HFFc6 (cell line): ENCODE measurements around the gene TMTC3. TPM values are rescaled to one million over a fixed set of nuclear protein-coding genes. Genes with fewer than 3 reads are reported as not detected.

Source experiments
- DNase-seq: peaks from one replicate; pipeline ENCODE4 v3.0.0-alpha.2; 2018
- H3K27ac Mint-ChIP-seq: 2 replicates; pipeline ENCODE4 v1.8.0; 2020; ENCODE audit warnings: mild to moderate bottlenecking, mixed read lengths
- H3K27me3 Mint-ChIP-seq: 2 replicates; pipeline ENCODE4 v1.8.0; 2021; ENCODE audit warnings: mild to moderate bottlenecking, moderate library complexity, mixed read lengths; ENCODE audit not compliant: insufficient read depth
- H3K36me3 Mint-ChIP-seq: 2 replicates; pipeline ENCODE4 v1.8.0; 2021; ENCODE audit warnings: low read depth, mixed read lengths
- H3K4me1 Mint-ChIP-seq: 2 replicates; pipeline ENCODE4 v1.8.0; 2020; ENCODE audit warnings: low read depth, mixed read lengths
- H3K4me3 Mint-ChIP-seq: 2 replicates; pipeline ENCODE4 v1.8.0; 2020; ENCODE audit warnings: mild to moderate bottlenecking, moderate library complexity, mixed read lengths
- H3K9me3 Mint-ChIP-seq: 2 replicates; pipeline ENCODE4 v1.8.0; 2020; ENCODE audit warnings: mild to moderate bottlenecking, mixed read lengths
- total RNA-seq, 6 experiments: library from RNA; stranded (reverse); fragmentation: NEBNext Ultra II Directional; extraction: Animal tissue kit (Norgen Biotek cat#: 25700); gene quantifications; 2 replicates in 1 of 6; 3 replicates in 5 of 6; pipeline ENCODE4 v1.2.3, GENCODE V29; 2021
- TF ChIP-seq, protein P1 (sequence below): fragments of 200-600 bp; sonication (generic); IDR thresholded peaks from 2 replicates; pipeline ENCODE4 v1.5.0; 2021; ENCODE audit warnings: antibody characterized with exemption, mild to moderate bottlenecking

The TMTC3 gene
- total RNA-seq, 6 experiments from 2014 or later = 41.3 to 48.9 (median 46.3) TPM

DNA sequence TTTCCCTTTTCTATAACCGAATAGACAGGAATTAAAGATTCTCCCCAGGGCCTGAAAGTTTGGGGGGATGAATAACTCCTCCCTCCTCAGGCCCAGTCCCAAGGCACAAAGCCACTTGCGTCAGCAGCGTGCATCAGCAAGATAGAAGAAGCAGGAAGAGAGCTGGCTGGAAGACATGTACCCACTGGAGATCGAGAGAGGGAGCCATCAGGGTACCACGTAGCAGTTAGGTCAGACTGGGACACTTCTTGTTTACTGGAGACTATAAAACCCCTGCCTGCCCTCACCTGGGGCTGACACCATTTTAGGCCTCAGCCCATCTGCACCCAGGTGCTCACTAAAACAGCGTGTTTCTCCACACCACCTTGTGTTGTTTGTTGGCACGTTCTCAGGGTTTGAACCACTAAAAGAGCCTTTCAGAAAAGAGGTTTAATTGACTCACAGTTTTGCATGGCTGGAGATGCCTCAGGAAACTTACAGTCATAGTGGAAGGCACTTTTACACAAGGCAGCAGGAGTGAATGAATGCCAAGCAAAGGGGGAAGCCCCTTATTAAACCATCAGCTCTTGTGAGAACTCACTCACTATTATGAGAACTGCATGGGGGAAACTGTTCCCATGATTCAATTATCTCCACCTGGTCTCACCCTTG is 93.2 kb downstream of the TMTC3 start:
- Mint-ChIP-seq H3K4me1 (peaks cover 21% of the 10 kb centered on the region), H3K27me3 (peaks cover 2% of the 10 kb centered on the region; the same call in 1 of the 2 replicates), H3K36me3 (peaks cover 7% of the 10 kb centered on the region), H3K9me3 (peaks cover 5% of the 10 kb centered on the region; the same call in 1 of the 2 replicates), H3K4me3 (no peak overlapping the region), H3K27ac (no peak overlapping the region)
- no peak for DNase-seq
- TF ChIP-seq, protein P1, sequence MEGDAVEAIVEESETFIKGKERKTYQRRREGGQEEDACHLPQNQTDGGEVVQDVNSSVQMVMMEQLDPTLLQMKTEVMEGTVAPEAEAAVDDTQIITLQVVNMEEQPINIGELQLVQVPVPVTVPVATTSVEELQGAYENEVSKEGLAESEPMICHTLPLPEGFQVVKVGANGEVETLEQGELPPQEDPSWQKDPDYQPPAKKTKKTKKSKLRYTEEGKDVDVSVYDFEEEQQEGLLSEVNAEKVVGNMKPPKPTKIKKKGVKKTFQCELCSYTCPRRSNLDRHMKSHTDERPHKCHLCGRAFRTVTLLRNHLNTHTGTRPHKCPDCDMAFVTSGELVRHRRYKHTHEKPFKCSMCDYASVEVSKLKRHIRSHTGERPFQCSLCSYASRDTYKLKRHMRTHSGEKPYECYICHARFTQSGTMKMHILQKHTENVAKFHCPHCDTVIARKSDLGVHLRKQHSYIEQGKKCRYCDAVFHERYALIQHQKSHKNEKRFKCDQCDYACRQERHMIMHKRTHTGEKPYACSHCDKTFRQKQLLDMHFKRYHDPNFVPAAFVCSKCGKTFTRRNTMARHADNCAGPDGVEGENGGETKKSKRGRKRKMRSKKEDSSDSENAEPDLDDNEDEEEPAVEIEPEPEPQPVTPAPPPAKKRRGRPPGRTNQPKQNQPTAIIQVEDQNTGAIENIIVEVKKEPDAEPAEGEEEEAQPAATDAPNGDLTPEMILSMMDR = no peak

DNA sequence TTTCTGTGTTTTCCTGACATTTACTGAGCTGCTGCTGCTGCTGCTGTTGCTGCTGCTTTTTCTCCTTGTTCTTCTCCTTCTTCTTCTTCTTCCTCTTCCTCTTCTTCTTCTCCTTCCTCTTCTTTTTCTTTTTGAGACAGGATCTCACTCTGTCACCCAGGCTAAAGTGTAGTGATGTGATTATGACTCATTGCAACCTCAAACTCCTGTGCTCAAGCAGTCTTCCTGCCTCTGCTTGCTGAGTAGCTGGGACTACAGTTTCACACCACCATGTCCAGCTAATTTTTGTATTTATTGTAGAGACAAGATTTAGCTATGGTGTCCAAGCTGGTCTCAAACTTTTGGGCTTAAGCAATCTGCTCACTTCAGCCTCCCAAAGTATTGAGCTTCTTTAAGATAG is 95.8 kb downstream of the TMTC3 start:
- Mint-ChIP-seq H3K4me1 (peaks cover 39% of the 10 kb centered on the region), H3K9me3 (peaks cover 5% of the 10 kb centered on the region; the same call in 1 of the 2 replicates), H3K36me3 (peaks cover 7% of the 10 kb centered on the region), H3K4me3 (peak overlapping the region; percentile 12; the same call in 1 of the 2 replicates), H3K27ac (peak overlapping the region; percentile 70), H3K27me3 (peaks cover 2% of the 10 kb centered on the region; the same call in 1 of the 2 replicates)
- TF ChIP-seq, protein P1 = no peak
- peak; percentile 65 for DNase-seq

DNA sequence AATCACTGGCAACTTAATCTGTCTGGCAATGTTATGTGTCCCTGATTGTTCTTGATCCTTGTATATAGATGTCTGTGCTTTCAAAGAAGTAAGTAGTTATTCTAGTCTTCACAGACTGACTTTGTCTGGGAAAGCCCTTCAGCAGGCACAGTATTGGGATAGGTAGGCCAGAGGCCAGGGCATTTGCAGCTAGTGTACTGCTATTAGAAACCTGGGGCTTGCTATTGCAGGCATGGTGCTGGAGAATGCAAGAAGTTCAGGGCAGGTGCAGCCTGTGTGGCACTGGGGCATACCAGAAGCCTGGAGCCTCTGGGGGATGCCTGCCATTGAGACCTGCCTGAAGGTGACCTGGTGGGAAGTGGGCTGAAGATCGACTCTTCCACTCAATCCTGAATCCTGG is 96.3 kb downstream of the TMTC3 start:
- Mint-ChIP-seq H3K4me3 (no peak overlapping the region), H3K4me1 (peaks cover 44% of the 10 kb centered on the region), H3K9me3 (peaks cover 5% of the 10 kb centered on the region; the same call in 1 of the 2 replicates), H3K27me3 (peaks cover 2% of the 10 kb centered on the region; the same call in 1 of the 2 replicates), H3K27ac (peak overlapping the region; percentile 70), H3K36me3 (peaks cover 7% of the 10 kb centered on the region)
- DNase-seq = no peak
- TF ChIP-seq, protein P1 = no peak

DNA sequence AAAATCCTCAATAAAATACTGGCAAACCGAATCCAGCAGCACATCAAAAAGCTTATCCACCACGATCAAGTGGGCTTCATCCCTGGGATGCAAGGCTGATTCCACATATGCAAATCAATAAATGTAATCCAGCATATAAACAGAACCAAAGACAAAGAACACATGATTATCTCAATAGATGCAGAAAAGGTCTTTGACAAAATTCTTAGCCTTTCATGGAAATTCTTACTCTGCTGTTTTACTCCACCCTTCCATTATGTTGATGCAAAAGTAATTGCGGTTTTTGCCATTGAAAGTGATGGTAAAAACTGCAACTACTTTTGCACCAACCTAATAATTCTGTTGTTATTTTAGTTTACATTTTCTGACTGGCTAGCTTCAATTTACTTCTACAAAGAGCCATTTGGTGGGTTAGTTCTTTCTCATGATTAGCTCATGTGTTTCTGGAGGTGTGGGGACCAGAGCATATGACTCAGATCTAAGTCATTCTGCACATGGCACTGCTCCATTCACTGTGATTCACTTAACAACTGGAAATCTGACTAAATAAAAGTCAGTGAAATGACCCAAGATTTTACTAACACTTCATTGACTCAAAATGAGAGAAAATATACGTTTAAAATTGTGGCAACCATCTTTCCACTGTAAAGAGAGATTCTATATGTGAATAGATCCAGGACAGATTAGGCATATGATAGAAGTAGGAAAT is 99.9 kb downstream of the TMTC3 start:
- Mint-ChIP-seq H3K27me3 (peaks cover 2% of the 10 kb centered on the region; the same call in 1 of the 2 replicates), H3K36me3 (peaks cover 7% of the 10 kb centered on the region), H3K27ac (peak overlapping the region; percentile 93), H3K9me3 (peaks cover 5% of the 10 kb centered on the region; the same call in 1 of the 2 replicates), H3K4me1 (peaks cover 79% of the 10 kb centered on the region), H3K4me3 (peak overlapping the region; percentile 57)
- TF ChIP-seq, protein P1 = no peak
- peak; percentile 93 for DNase-seq

DNA sequence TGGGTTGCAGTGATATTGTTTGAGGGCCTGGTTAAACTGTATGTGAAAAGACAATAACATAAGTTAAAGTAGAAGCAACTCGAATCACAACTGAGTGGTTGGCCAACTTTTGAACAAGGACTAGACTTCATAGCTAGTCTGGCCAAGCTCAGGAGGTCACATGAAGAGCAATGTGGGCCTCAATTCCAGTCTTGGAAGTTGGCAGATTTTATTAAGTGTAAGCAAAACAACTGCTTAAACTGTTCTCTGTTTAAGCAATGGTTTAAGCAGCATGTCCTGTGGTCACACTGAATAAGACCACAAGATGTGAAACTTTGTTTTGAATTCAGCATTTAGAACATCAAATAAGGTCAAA is 100.4 kb downstream of the TMTC3 start:
- TF ChIP-seq, protein P1 = no peak
- H3K36me3 Mint-ChIP-seq = peaks cover 7% of the 10 kb centered on the region
- H3K9me3 Mint-ChIP-seq = peaks cover 5% of the 10 kb centered on the region; the same call in 1 of the 2 replicates
- H3K27ac Mint-ChIP-seq = peak overlapping the region; percentile 93
- peak overlapping the region; percentile 57 for H3K4me3 Mint-ChIP-seq
- peak; percentile 22 for DNase-seq
- peaks cover 2% of the 10 kb centered on the region; the same call in 1 of the 2 replicates for H3K27me3 Mint-ChIP-seq
- peaks cover 79% of the 10 kb centered on the region for H3K4me1 Mint-ChIP-seq
